ENCODE data around the gene PFDN4. TPM values are rescaled to one million over a fixed set of nuclear protein-coding genes. Genes with fewer than 3 reads are reported as not detected.

Gene PFDN4
- total RNA-seq, 1 donor from 2014 or later, result 22.2 TPM

- intact Hi-C loops (cut with micrococcal nuclease), result loop anchor here (2.0 kb wide), 1 partner anchor 101 kb away; no protein-coding TSS in a partner anchor
- no peak for DNase-seq
Measured at GRCh38 chr20:54197621-54198604, 10.0 kb upstream of the PFDN4 start.

GRCh38 chr20:54199283-54199682, 8.6 kb upstream of the PFDN4 start:
- DNase-seq (no peak), ATAC-seq (no peak)
- intact Hi-C loops (cut with micrococcal nuclease), result loop anchor here (2.0 kb wide), 1 partner anchor 102 kb away; no protein-coding TSS in a partner anchor

More at GRCh38 chr20:54197621-54198604, 10.0 kb upstream of the PFDN4 start:
- no peak for ATAC-seq

- ATAC-seq, result peak; percentile 65
- peak; percentile 78 for DNase-seq
- intact Hi-C loops (cut with micrococcal nuclease), result loop anchor here (2.0 kb wide), 1 partner anchor 103 kb away; no protein-coding TSS in a partner anchor
Measured at GRCh38 chr20:54199721-54200176, 8.1 kb upstream of the PFDN4 start.

- no peak for ATAC-seq
- no peak for DNase-seq
- intact Hi-C loops (cut with micrococcal nuclease), result no loop called here
Measured at GRCh38 chr20:54200487-54201267, 7.2 kb upstream of the PFDN4 start.

GRCh38 chr20:54201268-54201846, 6.5 kb upstream of the PFDN4 start:
- intact Hi-C loops (cut with micrococcal nuclease), result no loop called here
- DNase-seq, result no peak
- ATAC-seq, result no peak

GRCh38 chr20:54203281-54203680, 4.6 kb upstream of the PFDN4 start:
- no peak for ATAC-seq

GRCh38 chr20:54204063-54204462, 3.8 kb upstream of the PFDN4 start:
- DNase-seq, result no peak
- ATAC-seq, result no peak
- intact Hi-C loops (cut with micrococcal nuclease), result no loop called here

More at GRCh38 chr20:54203281-54203680, 4.6 kb upstream of the PFDN4 start:
- intact Hi-C loops (cut with micrococcal nuclease), result no loop called here
- no peak for DNase-seq

GRCh38 chr20:54204481-54204880, 3.4 kb upstream of the PFDN4 start:
- ATAC-seq, result no peak
- intact Hi-C loops (cut with micrococcal nuclease), result no loop called here
- no peak for DNase-seq

- intact Hi-C loops (cut with micrococcal nuclease), result no loop called here
- ATAC-seq, result no peak
- DNase-seq, result no peak
Measured at GRCh38 chr20:54205450-54205849, 2.4 kb upstream of the PFDN4 start.

GRCh38 chr20:54207053-54207742, 689 bp upstream of the PFDN4 start:
- ATAC-seq (no peak), DNase-seq (no peak)
- intact Hi-C loops (cut with micrococcal nuclease), result no loop called here

- DNase-seq (no peak), ATAC-seq (peak; percentile 4)
- intact Hi-C loops (cut with micrococcal nuclease), result no loop called here
Measured at GRCh38 chr20:54208548-54209176, 775 bp downstream of the PFDN4 start.

GRCh38 chr20:54209216-54209813, 1.4 kb downstream of the PFDN4 start:
- ATAC-seq (no peak), DNase-seq (no peak)
- intact Hi-C loops (cut with micrococcal nuclease), result no loop called here

GRCh38 chr20:54212226-54212625, 4.3 kb downstream of the PFDN4 start:
- DNase-seq (no peak), ATAC-seq (no peak)
- intact Hi-C loops (cut with micrococcal nuclease), result no loop called here

GRCh38 chr20:54212871-54213270, 5.0 kb downstream of the PFDN4 start:
- DNase-seq (no peak), ATAC-seq (no peak)
- intact Hi-C loops (cut with micrococcal nuclease), result no loop called here

GRCh38 chr20:54214566-54214965, 6.7 kb downstream of the PFDN4 start:
- DNase-seq (no peak), ATAC-seq (peak; percentile 47)
- intact Hi-C loops (cut with micrococcal nuclease), result no loop called here

GRCh38 chr20:54215157-54215789, 7.4 kb downstream of the PFDN4 start:
- intact Hi-C loops (cut with micrococcal nuclease), result no loop called here
- ATAC-seq (no peak), DNase-seq (no peak)

GRCh38 chr20:54217762-54218161, 9.9 kb downstream of the PFDN4 start:
- DNase-seq (no peak), ATAC-seq (no peak)
- intact Hi-C loops (cut with micrococcal nuclease), result no loop called here

- DNase-seq, result no peak
- ATAC-seq, result no peak
- intact Hi-C loops (cut with micrococcal nuclease), result no loop called here
Measured at GRCh38 chr20:54218470-54218869, 10.6 kb downstream of the PFDN4 start.
